ENCODE data around the gene ARHGEF11.

ARHGEF11 gene

DNA sequence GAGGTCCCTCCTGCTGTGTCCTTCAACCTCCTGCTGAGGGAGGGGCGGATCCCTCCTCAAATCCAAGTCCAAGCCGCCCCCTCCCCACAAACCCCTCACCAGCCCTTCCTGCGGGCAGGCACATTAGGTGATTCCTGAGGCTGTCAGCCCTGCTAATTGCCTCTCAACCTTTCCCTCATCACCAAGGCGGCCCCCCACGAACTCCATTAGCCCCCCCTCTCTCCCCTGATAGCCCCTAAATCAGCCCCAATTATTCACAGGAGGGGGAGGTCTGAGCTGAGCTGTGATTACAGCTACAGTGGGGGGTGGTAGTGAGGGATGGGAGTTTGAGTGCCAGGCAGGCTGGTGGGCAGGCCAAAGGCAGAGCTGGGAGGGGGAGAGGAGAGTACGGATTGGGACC lies 157.8 kb downstream of the ARHGEF11 start:
- no peak overlapping the region for H3K23ac ChIP-seq (ENCODE audit: low read depth, low read length, poor library complexity)
- peak overlapping the region; percentile 95 for H2AK5ac ChIP-seq (ENCODE audit: low read depth, low read length)
- H4K8ac ChIP-seq (ENCODE audit: low read depth, low read length): no peak overlapping the region
- no peak overlapping the region for H4K91ac ChIP-seq (ENCODE audit: low read depth, low read length, poor library complexity)
- peaks cover 0 to 75% (median 17%) of the 10 kb centered on the region in 3 experiments for H3K27me3 ChIP-seq (ENCODE audit: control insufficient read depth in 3 of 3, insufficient read depth in 3 of 3, low read depth in 1 of 3, low read length in 3 of 3)
- no peak overlapping the region for H2BK120ac ChIP-seq (ENCODE audit: low read depth, low read length)
- no peak overlapping the region for H3K4me2 ChIP-seq (ENCODE audit: insufficient read depth, low read length, poor library complexity, severe bottlenecking)
- peak overlapping the region; percentile 56 for H3K9ac ChIP-seq (ENCODE audit: low read depth, low read length, poor library complexity)
- no peak overlapping the region for H2AFZ ChIP-seq (ENCODE audit: low read length)
- H2BK5ac ChIP-seq (ENCODE audit: low read length): no peak overlapping the region
- no peaks in the 10 kb centered on the region for H3K9me3 ChIP-seq (replicated peaks in 1 of 2; ENCODE audit: control insufficient read depth in 2 of 2, insufficient read depth in 1 of 2, low read depth in 1 of 2, low read length in 2 of 2)
- no peak overlapping the region for H3K4me3 ChIP-seq (ENCODE audit: low read length in 2 of 2)
- no peak overlapping the region for H3K4ac ChIP-seq (ENCODE audit: low read length)
- no peak overlapping the region for H2BK12ac ChIP-seq (ENCODE audit: low read length)
- H3K36me3 ChIP-seq (replicated peaks in 1 of 2; ENCODE audit: control insufficient read depth in 2 of 2, insufficient read depth in 2 of 2, low read length in 2 of 2): no peaks in the 10 kb centered on the region
- no CpG with 5 or more reads among the region's 6 CpGs for WGBS, 2 donors (ENCODE audit: extremely low coverage in 2 of 2, insufficient read length in 2 of 2, insufficient replicate concordance in 1 of 2)
- H2BK15ac ChIP-seq (ENCODE audit: low read length): no peak overlapping the region
- H3K18ac ChIP-seq (ENCODE audit: low read length): no peak overlapping the region
- no peak overlapping the region for H3K27ac ChIP-seq (replicated peaks; ENCODE audit: low read length)
- H3K79me1 ChIP-seq (ENCODE audit: low read depth, low read length): no peaks in the 10 kb centered on the region
- no peak for DNase-seq (ENCODE audit: low spot score)
- peaks cover 5 to 23% of the 10 kb centered on the region in 2 donors for H3K4me1 ChIP-seq (ENCODE audit: control insufficient read depth in 2 of 2, insufficient read depth in 1 of 2, low read depth in 1 of 2, low read length in 2 of 2)
- no peak overlapping the region for H3K14ac ChIP-seq (ENCODE audit: low read length)

DNA sequence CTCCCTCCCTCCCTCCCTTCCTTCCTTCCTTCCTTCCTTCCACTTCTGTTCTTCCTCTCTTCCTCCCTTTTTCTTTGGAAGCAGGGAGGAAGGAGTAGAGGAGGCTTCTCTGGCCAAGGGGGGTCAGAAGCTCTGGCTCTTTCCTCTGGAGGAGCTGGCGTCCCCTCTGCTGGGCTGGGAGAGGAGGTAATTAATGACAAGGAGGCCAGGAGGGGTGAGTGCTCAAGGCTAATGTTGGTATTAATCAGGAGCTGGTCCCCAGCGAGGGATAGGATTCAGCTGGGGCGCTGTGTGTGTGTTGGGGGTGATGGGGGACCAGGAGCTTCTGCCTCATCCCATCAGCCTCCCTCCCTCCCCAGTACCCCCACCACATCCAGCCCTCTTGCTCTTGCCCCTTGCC lies 158.2 kb downstream of the ARHGEF11 start:
- H3K4ac ChIP-seq (ENCODE audit: low read length): no peak overlapping the region
- H4K8ac ChIP-seq (ENCODE audit: low read depth, low read length): no peak overlapping the region
- H3K9me3 ChIP-seq (replicated peaks in 1 of 2; ENCODE audit: control insufficient read depth in 2 of 2, insufficient read depth in 1 of 2, low read depth in 1 of 2, low read length in 2 of 2): no peaks in the 10 kb centered on the region
- H2BK5ac ChIP-seq (ENCODE audit: low read length): no peak overlapping the region
- H2AK5ac ChIP-seq (ENCODE audit: low read depth, low read length): no peak overlapping the region
- H3K27ac ChIP-seq (replicated peaks; ENCODE audit: low read length): no peak overlapping the region
- no peak overlapping the region for H2BK12ac ChIP-seq (ENCODE audit: low read length)
- no peak overlapping the region for H2BK120ac ChIP-seq (ENCODE audit: low read depth, low read length)
- H2BK15ac ChIP-seq (ENCODE audit: low read length): no peak overlapping the region
- no peak for DNase-seq (ENCODE audit: low spot score)
- no peak overlapping the region for H3K4me2 ChIP-seq (ENCODE audit: insufficient read depth, low read length, poor library complexity, severe bottlenecking)
- no peak overlapping the region for H4K91ac ChIP-seq (ENCODE audit: low read depth, low read length, poor library complexity)
- peak overlapping the region; percentile 7 for H2AFZ ChIP-seq (ENCODE audit: low read length)
- H3K9ac ChIP-seq (ENCODE audit: low read depth, low read length, poor library complexity): no peak overlapping the region
- H3K23ac ChIP-seq (ENCODE audit: low read depth, low read length, poor library complexity): no peak overlapping the region
- H3K4me3 ChIP-seq (ENCODE audit: low read length in 2 of 2): no peak overlapping the region
- H3K36me3 ChIP-seq (replicated peaks in 1 of 2; ENCODE audit: control insufficient read depth in 2 of 2, insufficient read depth in 2 of 2, low read length in 2 of 2): no peaks in the 10 kb centered on the region
- no CpG with 5 or more reads among the region's 3 CpGs for WGBS, 2 donors (ENCODE audit: extremely low coverage in 2 of 2, insufficient read length in 2 of 2, insufficient replicate concordance in 1 of 2)
- no peak overlapping the region for H3K14ac ChIP-seq (ENCODE audit: low read length)
- no peak overlapping the region for H3K18ac ChIP-seq (ENCODE audit: low read length)
- no peaks in the 10 kb centered on the region for H3K79me1 ChIP-seq (ENCODE audit: low read depth, low read length)
- H3K4me1 ChIP-seq (ENCODE audit: control insufficient read depth in 2 of 2, insufficient read depth in 1 of 2, low read depth in 1 of 2, low read length in 2 of 2): peaks cover 5 to 23% of the 10 kb centered on the region in 2 donors
- peaks cover 0 to 77% (median 14%) of the 10 kb centered on the region in 3 experiments for H3K27me3 ChIP-seq (ENCODE audit: control insufficient read depth in 3 of 3, insufficient read depth in 3 of 3, low read depth in 1 of 3, low read length in 3 of 3)

GRCh38 chr1:156886583-156887281 lies 158.8 kb downstream of the ARHGEF11 start:
- Histone ChIP-seq H3K27me3 (ENCODE audit: control insufficient read depth in 3 of 3, insufficient read depth in 3 of 3, low read depth in 1 of 3, low read length in 3 of 3) (peaks cover 0 to 77% (median 10%) of the 10 kb centered on the region in 3 experiments), H3K9me3 (replicated peaks in 1 of 2; ENCODE audit: control insufficient read depth in 2 of 2, insufficient read depth in 1 of 2, low read depth in 1 of 2, low read length in 2 of 2) (no peaks in the 10 kb centered on the region), H3K36me3 (replicated peaks in 1 of 2; ENCODE audit: control insufficient read depth in 2 of 2, insufficient read depth in 2 of 2, low read length in 2 of 2) (no peaks in the 10 kb centered on the region), H4K8ac (ENCODE audit: low read depth, low read length) (no peak overlapping the region), H3K4me2 (ENCODE audit: insufficient read depth, low read length, poor library complexity, severe bottlenecking) (no peak overlapping the region), H3K23ac (ENCODE audit: low read depth, low read length, poor library complexity) (peak overlapping the region; percentile 9), H2BK15ac (ENCODE audit: low read length) (no peak overlapping the region), H2BK12ac (ENCODE audit: low read length) (no peak overlapping the region), H2AK5ac (ENCODE audit: low read depth, low read length) (no peak overlapping the region), H3K4me1 (ENCODE audit: control insufficient read depth in 2 of 2, insufficient read depth in 1 of 2, low read depth in 1 of 2, low read length in 2 of 2) (peaks cover 5 to 20% of the 10 kb centered on the region in 2 donors), H3K27ac (replicated peaks; ENCODE audit: low read length) (no peak overlapping the region), H3K4me3 (ENCODE audit: low read length in 2 of 2) (no peak overlapping the region), H3K4ac (ENCODE audit: low read length) (no peak overlapping the region), H3K79me1 (ENCODE audit: low read depth, low read length) (no peaks in the 10 kb centered on the region), H4K91ac (ENCODE audit: low read depth, low read length, poor library complexity) (no peak overlapping the region), H2AFZ (ENCODE audit: low read length) (no peak overlapping the region), H3K18ac (ENCODE audit: low read length) (peak overlapping the region; percentile 32), H2BK120ac (ENCODE audit: low read depth, low read length) (no peak overlapping the region), H3K9ac (ENCODE audit: low read depth, low read length, poor library complexity) (no peak overlapping the region), H3K14ac (ENCODE audit: low read length) (no peak overlapping the region), H2BK5ac (ENCODE audit: low read length) (no peak overlapping the region)
- WGBS, 2 donors (ENCODE audit: extremely low coverage in 2 of 2, insufficient read length in 2 of 2, insufficient replicate concordance in 1 of 2): no CpG with 5 or more reads among the region's 6 CpGs
- no peak for DNase-seq (ENCODE audit: low spot score)

DNA sequence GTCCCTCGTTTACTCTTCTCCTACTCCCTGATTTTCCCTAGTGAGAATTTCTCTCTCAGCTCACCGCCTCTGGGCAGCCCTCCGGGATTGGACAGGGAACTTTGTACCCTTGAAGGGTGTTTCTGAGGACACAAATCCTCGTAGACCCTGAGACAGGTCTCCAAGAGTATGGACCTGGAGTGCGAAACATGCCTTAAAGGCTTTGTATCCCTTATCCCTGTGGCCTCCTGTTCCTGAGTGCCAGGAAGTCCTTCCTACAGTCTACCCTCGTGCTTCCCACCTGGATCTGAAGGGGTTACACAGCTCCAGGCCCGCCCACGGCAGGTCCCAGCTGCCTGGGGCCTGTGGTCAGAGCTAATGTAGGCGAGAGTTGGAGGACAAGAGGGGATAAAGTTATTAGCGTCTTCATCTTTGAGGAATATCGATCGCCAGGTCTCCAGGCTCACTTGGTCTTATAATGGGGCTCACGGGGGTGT lies 159.6 kb downstream of the ARHGEF11 start:
- DNase-seq (ENCODE audit: low spot score): no peak
- Histone ChIP-seq H3K4me2 (ENCODE audit: insufficient read depth, low read length, poor library complexity, severe bottlenecking) (no peak overlapping the region), H3K4me3 (ENCODE audit: low read length in 2 of 2) (no peak overlapping the region), H4K8ac (ENCODE audit: low read depth, low read length) (no peak overlapping the region), H2BK15ac (ENCODE audit: low read length) (no peak overlapping the region), H3K18ac (ENCODE audit: low read length) (no peak overlapping the region), H3K4me1 (ENCODE audit: control insufficient read depth in 2 of 2, insufficient read depth in 1 of 2, low read depth in 1 of 2, low read length in 2 of 2) (peaks cover 5 to 20% of the 10 kb centered on the region in 2 donors), H2BK12ac (ENCODE audit: low read length) (no peak overlapping the region), H3K9me3 (replicated peaks in 1 of 2; ENCODE audit: control insufficient read depth in 2 of 2, insufficient read depth in 1 of 2, low read depth in 1 of 2, low read length in 2 of 2) (no peaks in the 10 kb centered on the region), H3K4ac (ENCODE audit: low read length) (no peak overlapping the region), H2BK5ac (ENCODE audit: low read length) (no peak overlapping the region), H3K27me3 (ENCODE audit: control insufficient read depth in 3 of 3, insufficient read depth in 3 of 3, low read depth in 1 of 3, low read length in 3 of 3) (peaks cover 0 to 77% (median 2%) of the 10 kb centered on the region in 3 experiments), H3K79me1 (ENCODE audit: low read depth, low read length) (no peaks in the 10 kb centered on the region), H2AK5ac (ENCODE audit: low read depth, low read length) (no peak overlapping the region), H2BK120ac (ENCODE audit: low read depth, low read length) (no peak overlapping the region), H3K27ac (replicated peaks; ENCODE audit: low read length) (no peak overlapping the region), H4K91ac (ENCODE audit: low read depth, low read length, poor library complexity) (no peak overlapping the region), H3K9ac (ENCODE audit: low read depth, low read length, poor library complexity) (no peak overlapping the region), H3K36me3 (replicated peaks in 1 of 2; ENCODE audit: control insufficient read depth in 2 of 2, insufficient read depth in 2 of 2, low read length in 2 of 2) (no peaks in the 10 kb centered on the region), H2AFZ (ENCODE audit: low read length) (no peak overlapping the region), H3K14ac (ENCODE audit: low read length) (no peak overlapping the region), H3K23ac (ENCODE audit: low read depth, low read length, poor library complexity) (no peak overlapping the region)
- WGBS, 2 donors (ENCODE audit: extremely low coverage in 2 of 2, insufficient read length in 2 of 2, insufficient replicate concordance in 1 of 2): no CpG with 5 or more reads among the region's 13 CpGs

Data from neuronal stem cell (in vitro differentiated cells).